Measurements from ENCODE around the gene PLS1.

GRCh38 chr3:142694225-142694624, 98.0 kb downstream of the PLS1 start:
- TF ChIP-seq POLR2A (IDR thresholded peaks at IDR 0.05) (no peak), CTCF (IDR thresholded peaks at IDR 0.05) (no peak)
